Measurements from ENCODE around the gene ZNRF3.

DNA sequence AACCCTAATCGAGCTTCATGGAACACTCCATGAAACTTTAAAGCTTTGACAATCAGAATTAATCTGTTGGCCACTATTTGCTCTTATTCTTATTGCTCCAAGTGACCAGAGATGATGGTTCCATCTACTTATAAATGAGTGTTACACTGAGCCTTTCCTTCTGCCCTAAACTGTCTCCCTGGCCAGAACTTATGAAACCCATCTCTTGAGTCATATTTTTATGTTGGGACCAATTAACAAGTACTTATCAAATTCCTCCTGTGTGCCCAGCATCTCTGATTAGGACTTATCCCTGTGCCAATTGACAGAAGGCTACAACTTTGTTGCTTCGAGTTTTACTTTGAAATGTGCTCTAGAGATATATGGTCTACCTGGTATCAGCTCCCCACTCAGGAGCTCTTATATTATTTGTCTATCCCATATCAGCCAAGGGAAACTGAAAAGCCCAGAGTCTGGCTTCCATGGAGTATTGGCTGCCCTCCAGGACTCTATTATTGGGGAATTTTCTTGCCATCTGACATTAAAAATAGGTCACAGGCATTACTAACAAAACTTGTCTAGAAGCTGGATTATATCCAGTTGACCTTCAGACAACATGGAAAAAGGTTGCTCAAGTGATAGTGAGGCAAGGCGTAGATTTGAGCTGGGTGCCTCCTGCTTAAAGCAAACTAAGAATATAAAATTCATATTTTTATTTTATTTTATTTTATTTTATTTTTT, 198.3 kb downstream of the ZNRF3 start:
- TF ChIP-seq CTCF (IDR thresholded peaks at IDR 0.05) (no peak), POLR2A (IDR thresholded peaks at IDR 0.05) (no peak)
